Spinal cord (tissue), 10 donors: ENCODE results near the gene TM4SF1. TPM values are rescaled to one million over a fixed set of nuclear protein-coding genes. Genes with fewer than 3 reads are reported as not detected.

Source experiments
- DNase-seq, 6 donors: peaks; one replicate each; pipeline versions ENCODE4 v3.0.0 to v3.0.0-alpha.2; 2013 to 2015; ENCODE audit warnings: low spot score in 6 of 6, low read depth in 4 of 6
- H3K27ac ChIP-seq: one replicate; pipeline ENCODE4 v1.5.1; 2013; ENCODE audit warnings: low read depth, low read length, control low read depth
- H3K27me3 ChIP-seq: one replicate; pipeline ENCODE4 v1.6.1; 2013; ENCODE audit warnings: low read length; ENCODE audit not compliant: control insufficient read depth, insufficient read depth
- H3K36me3 ChIP-seq: one replicate; pipeline ENCODE4 v1.6.1; 2013; ENCODE audit warnings: low read length; ENCODE audit not compliant: control insufficient read depth, insufficient read depth
- H3K4me1 ChIP-seq: one replicate; pipeline ENCODE4 v1.6.1; 2013; ENCODE audit warnings: low read length; ENCODE audit not compliant: control insufficient read depth, insufficient read depth
- H3K4me3 ChIP-seq: one replicate; pipeline ENCODE4 v1.5.1; 2013; ENCODE audit warnings: low read depth, low read length, control low read depth
- H3K9me3 ChIP-seq: one replicate; pipeline ENCODE4 v1.6.1; 2013; ENCODE audit warnings: low read length; ENCODE audit not compliant: control insufficient read depth, insufficient read depth
- WGBS: methylation state at CpG from one replicate; pipeline ENCODE4 v1.1.5; 2013; ENCODE audit warnings: missing lambda C conversion rate; ENCODE audit not compliant: insufficient coverage; 5-methylcytosine and 5-hydroxymethylcytosine counted together
- polyA plus RNA-seq, 2 donors: library from polyadenylated mRNA; unstranded; fragments of 120-200 nt; gene quantifications; one replicate each; pipeline ENCODE4 v1.2.1, GENCODE V29; 2013; ENCODE audit not compliant: insufficient read length in 2 of 2
- total RNA-seq, 2 donors: library from RNA; depleted of rRNA in 1 of 2; stranded (reverse); fragments of 120-200 nt in 1 of 2; fragments of >200 nt in 1 of 2; gene quantifications; one replicate each; pipeline versions ENCODE4 v1.2.3 to v1.2.4, GENCODE V29; 2013 to 2014
- donor health status: healthy.

Gene TM4SF1
- total and polyA plus RNA-seq, 4 donors = 18.5 to 110 (median 72.9) TPM

DNA sequence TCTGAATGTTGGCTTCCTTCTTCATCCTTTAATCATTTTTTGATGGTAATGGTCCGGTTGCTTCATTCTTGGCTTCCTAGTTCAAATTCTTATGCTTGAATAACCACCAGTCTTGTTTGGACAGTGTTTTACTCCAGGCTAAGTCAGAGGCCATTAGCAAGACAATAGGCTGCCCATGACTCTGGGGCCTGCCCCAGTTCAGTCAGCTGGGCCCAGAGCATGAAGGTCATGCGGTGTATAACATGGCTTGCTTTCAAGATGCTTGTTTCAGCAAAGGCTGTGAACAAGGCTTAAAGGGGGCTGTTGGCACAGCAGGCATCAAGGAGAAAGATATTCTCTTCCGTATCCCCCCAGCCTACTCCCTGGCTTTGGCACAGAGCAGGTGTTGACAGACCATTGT, 57.7 kb downstream of the TM4SF1 start:
- no peaks in the 10 kb centered on the region for H3K9me3 ChIP-seq
- DNase-seq = no peak
- no peaks in the 10 kb centered on the region for H3K4me1 ChIP-seq
- 59% methylated on average over 2 of the region's 3 CpGs for WGBS
- H3K27me3 ChIP-seq = no peaks in the 10 kb centered on the region
- no peak overlapping the region for H3K4me3 ChIP-seq
- no peaks in the 10 kb centered on the region for H3K36me3 ChIP-seq
- no peak overlapping the region for H3K27ac ChIP-seq

Other genes with a start within 250 kb of the TM4SF1 start
- gene HPS3, start 248.0 kb downstream of the TM4SF1 start, total RNA-seq = 10 to 100 TPM; 22.9 to 28.1 TPM
- gene HPS3, start 248.0 kb downstream of the TM4SF1 start, polyA plus RNA-seq = 10 to 100 TPM; 21.6 to 28.5 TPM
- gene CP, start 155.8 kb downstream of the TM4SF1 start, total RNA-seq = 10 to 100 TPM in 1 of 2 donors, 1 to 10 TPM in 1; 1.7 to 48.7 TPM
- 1 to 10 TPM in 1 of 2 donors, under 1 TPM in 1; 0.93 to 1.3 TPM for gene CP, start 155.8 kb downstream of the TM4SF1 start, polyA plus RNA-seq
- gene TM4SF18, start 44.0 kb downstream of the TM4SF1 start, total RNA-seq = 10 to 100 TPM; 12.4 to 17.1 TPM
- 1 to 10 TPM; 8.1 to 9.8 TPM for gene TM4SF18, start 44.0 kb downstream of the TM4SF1 start, polyA plus RNA-seq
- gene TM4SF4, start 97.0 kb upstream of the TM4SF1 start, total RNA-seq = under 1 TPM in 1 of 2 donors, not detected in 1; 0.69 TPM
- gene TM4SF4, start 97.0 kb upstream of the TM4SF1 start, polyA plus RNA-seq = under 1 TPM in 1 of 2 donors, not detected in 1; 0.39 TPM